22Rv1 (cell line): ENCODE measurements around the gene POMT2.
"Not testable (repeated sequence)": the region's sequence is repeated elsewhere in the genome, so short reads cannot be mapped to it uniquely, and the experiment has no call there.

Experiments
- H3K27ac ChIP-seq: fragments of 450-650 bp; 2 replicates; pipeline ENCODE4 v1.5.1; 2017
- CTCF ChIP-seq: fragments of 450-650 bp; IDR thresholded peaks from 2 replicates; pipeline ENCODE4 v1.5.1; 2017; ENCODE audit warnings: mild to moderate bottlenecking
- ZFX ChIP-seq: fragments of 450-650 bp; IDR thresholded peaks from 2 replicates; pipeline ENCODE4 v1.6.1; 2017; ENCODE audit warnings: antibody characterized with exemption, borderline replicate concordance

The POMT2 gene

DNA sequence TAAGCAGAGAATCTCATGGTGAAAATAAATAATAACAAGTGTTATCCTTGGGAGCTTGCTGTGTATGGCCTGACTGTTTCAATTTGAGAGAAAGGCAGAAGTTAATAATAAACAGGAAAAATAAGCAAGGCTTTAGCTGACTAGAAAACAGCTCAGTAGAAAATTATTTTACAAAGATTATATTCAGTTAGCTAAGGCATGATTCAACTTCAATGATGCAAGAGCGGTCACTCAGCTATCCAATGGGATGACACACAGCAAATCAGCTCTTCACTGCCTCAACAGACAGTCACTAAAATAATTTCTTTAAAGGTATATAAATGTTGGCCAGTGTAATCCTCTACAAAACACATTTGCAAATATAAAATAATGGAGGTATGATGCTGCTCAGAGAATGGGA is 18.7 kb upstream of the POMT2 start:
- TF ChIP-seq ZFX (no peak), CTCF (no peak)
- no peak overlapping the region for H3K27ac ChIP-seq

DNA sequence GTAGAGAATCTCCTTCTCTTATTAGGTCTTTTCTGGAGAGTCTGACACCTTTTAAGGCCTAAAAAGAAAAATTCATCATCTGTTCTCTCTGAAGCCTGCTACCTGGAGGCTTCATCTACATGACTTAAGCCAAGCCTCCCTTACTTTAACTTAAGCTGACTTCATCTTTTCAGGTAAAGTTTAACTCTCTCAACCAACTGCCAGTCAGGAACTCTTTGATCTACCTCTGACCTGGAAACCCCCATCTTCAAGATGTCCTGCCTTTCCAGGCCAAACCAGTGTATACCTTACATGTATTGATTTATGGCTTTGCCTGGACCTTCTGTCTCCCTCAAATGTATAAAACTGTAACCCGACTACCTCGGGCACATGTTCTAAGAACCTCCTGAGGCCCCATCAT is 17.6 kb upstream of the POMT2 start:
- TF ChIP-seq ZFX = no peak
- no peak for TF ChIP-seq CTCF

GRCh38 chr14:77337880-77338279 is 17.2 kb upstream of the POMT2 start:
- no peak for TF ChIP-seq CTCF
- no peak overlapping the region for H3K27ac ChIP-seq

More for the DNA sequence above, 17.6 kb upstream of the POMT2 start:
- H3K27ac ChIP-seq = no peak overlapping the region

GRCh38 chr14:77337255-77337654 is 16.6 kb upstream of the POMT2 start:
- not testable (repeated sequence) for H3K27ac ChIP-seq

DNA sequence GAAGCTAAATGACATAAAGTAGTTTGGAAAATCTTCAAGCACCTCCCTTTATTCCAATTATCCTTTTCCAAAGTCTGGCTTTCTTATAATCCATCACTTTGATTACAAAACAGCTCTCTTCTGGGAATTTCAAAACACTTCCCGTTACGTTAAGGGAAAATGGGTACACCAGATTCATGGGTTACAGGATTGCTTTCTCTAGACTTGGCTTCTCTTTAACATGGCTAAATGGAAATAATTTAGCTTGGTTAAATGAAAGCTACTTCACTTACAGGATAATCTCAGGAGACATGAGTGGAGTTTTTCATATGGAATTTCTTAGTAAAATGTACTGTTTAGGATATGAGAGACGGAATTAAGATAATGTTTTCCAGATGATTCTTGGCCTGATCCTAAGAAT is 14.9 kb upstream of the POMT2 start:
- TF ChIP-seq ZFX = no peak
- TF ChIP-seq CTCF = no peak
- no peak overlapping the region for H3K27ac ChIP-seq

GRCh38 chr14:77329872-77330271 is 9.2 kb upstream of the POMT2 start:
- no peak overlapping the region for H3K27ac ChIP-seq
- TF ChIP-seq ZFX (no peak), CTCF (no peak)

- TF ChIP-seq ZFX = no peak
- no peak for TF ChIP-seq CTCF
Observed at GRCh38 chr14:77327111-77327510, 6.4 kb upstream of the POMT2 start.

DNA sequence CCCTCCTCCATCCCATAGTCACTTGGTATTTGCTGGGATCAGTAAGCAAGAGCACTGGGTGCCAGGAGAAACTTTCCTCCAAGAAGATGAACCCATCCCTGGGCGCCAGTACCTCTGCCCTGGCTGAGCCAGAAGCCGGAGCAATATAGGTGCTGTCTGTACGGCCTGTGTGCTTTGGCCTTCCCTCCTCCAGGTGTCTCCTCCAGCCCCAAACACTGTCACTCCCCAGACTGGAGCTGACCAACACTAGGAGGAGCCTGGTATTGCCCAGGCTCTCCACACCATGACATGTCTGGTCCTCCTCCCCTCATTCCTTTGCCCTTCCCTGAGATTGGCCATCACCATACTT is 5.0 kb upstream of the POMT2 start:
- H3K27ac ChIP-seq = peak overlapping the region; percentile 39
- TF ChIP-seq CTCF (no peak), ZFX (no peak)

More at GRCh38 chr14:77327111-77327510, 6.4 kb upstream of the POMT2 start:
- H3K27ac ChIP-seq = no peak overlapping the region
